Measurements from ENCODE around the gene SFMBT1. TPM values are rescaled to one million over a fixed set of nuclear protein-coding genes. Genes with fewer than 3 reads are reported as not detected.

SFMBT1 gene
- total and polyA plus RNA-seq, 4 donors, result 4.4 to 17.8 (median 10.4) TPM

GRCh38 chr3:53072653-53073552, 27.0 kb upstream of the SFMBT1 start:
- Histone ChIP-seq H3K4me3 (ENCODE audit: low read depth in 1 of 3, low read length in 3 of 3) (peak overlapping the region; percentile 53 to 74 (median 70)), H3K27me3 (ENCODE audit: control insufficient read depth in 4 of 4, insufficient read depth in 4 of 4, low read length in 3 of 4) (no peaks in the 10 kb centered on the region), H3K36me3 (ENCODE audit: control insufficient read depth in 4 of 4, insufficient read depth in 3 of 4, low read depth in 1 of 4, low read length in 3 of 4) (no peaks in the 10 kb centered on the region), H3K4me1 (ENCODE audit: control insufficient read depth in 4 of 4, insufficient read depth in 4 of 4, low read length in 3 of 4) (peaks cover 0 to 21% (median 14%) of the 10 kb centered on the region in 4 donors), H3K9ac (ENCODE audit: low read depth in 1 of 2, low read length in 2 of 2) (peak overlapping the region; percentile 58 to 64), H3K27ac (ENCODE audit: low read depth in 1 of 2, low read length in 2 of 2) (peak overlapping the region; percentile 37 to 45), H3K9me3 (ENCODE audit: control insufficient read depth in 4 of 4, low read length in 3 of 4) (no peaks in the 10 kb centered on the region)
- 1% methylated on average over 32 of the region's 32 CpGs for WGBS
- peak; percentile 83 for DNase-seq (ENCODE audit: low spot score)
- TF ChIP-seq FOXA1 (IDR thresholded peaks at IDR 0.05) (no peak), GABPA (IDR thresholded peaks at IDR 0.05 in 1 of 2, conservative IDR thresholded peaks at IDR 0.05 in 1 of 2) (peak; percentile 57 to 85), HNF4A (conservative IDR thresholded peaks at IDR 0.05) (peak; percentile 13 to 63), RXRA (IDR thresholded peaks at IDR 0.05) (peak; percentile 22 to 40), REST (IDR thresholded peaks at IDR 0.05) (peak; percentile 44), YY1 (IDR thresholded peaks at IDR 0.05) (peak; percentile 68), FOXA2 (IDR thresholded peaks at IDR 0.05) (no peak), RAD21 (IDR thresholded peaks at IDR 0.05) (peak; percentile 93 to 94)
- TF ChIP-seq, protein P1, sequence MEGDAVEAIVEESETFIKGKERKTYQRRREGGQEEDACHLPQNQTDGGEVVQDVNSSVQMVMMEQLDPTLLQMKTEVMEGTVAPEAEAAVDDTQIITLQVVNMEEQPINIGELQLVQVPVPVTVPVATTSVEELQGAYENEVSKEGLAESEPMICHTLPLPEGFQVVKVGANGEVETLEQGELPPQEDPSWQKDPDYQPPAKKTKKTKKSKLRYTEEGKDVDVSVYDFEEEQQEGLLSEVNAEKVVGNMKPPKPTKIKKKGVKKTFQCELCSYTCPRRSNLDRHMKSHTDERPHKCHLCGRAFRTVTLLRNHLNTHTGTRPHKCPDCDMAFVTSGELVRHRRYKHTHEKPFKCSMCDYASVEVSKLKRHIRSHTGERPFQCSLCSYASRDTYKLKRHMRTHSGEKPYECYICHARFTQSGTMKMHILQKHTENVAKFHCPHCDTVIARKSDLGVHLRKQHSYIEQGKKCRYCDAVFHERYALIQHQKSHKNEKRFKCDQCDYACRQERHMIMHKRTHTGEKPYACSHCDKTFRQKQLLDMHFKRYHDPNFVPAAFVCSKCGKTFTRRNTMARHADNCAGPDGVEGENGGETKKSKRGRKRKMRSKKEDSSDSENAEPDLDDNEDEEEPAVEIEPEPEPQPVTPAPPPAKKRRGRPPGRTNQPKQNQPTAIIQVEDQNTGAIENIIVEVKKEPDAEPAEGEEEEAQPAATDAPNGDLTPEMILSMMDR (IDR thresholded peaks at IDR 0.05; ENCODE audit: low read depth, low read length, missing input control), result peak; percentile 92

DNA sequence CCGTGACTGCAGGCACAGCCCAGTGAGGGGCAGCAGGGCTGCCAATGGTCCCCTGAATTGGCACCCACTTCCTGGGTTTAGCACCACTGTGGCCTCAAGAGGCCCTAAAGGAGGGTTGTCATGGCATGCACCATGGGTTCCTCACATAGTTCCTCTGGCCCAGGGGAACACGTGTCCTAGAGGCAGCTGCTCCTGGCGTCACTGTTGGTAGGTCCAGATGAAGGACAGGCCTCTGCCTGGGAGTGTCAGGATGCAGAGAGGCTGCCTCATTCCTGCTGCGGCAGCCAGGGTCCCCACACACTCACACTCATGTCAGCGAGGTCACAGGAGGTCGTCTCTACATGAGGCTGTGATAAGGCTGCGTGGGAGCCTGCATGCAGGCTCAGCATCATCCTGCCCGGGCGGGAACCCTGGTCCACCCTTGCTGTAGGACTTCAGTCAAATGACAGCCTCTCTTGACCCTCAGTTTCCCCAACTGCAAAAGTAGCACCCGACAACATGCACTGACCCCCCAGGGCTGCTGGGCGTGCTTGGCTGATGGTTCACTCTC, 26.1 kb upstream of the SFMBT1 start:
- peaks cover 0 to 21% (median 14%) of the 10 kb centered on the region in 4 donors for H3K4me1 ChIP-seq (ENCODE audit: control insufficient read depth in 4 of 4, insufficient read depth in 4 of 4, low read length in 3 of 4)
- H3K4me3 ChIP-seq (ENCODE audit: low read depth in 1 of 3, low read length in 3 of 3), result no peak overlapping the region
- H3K9me3 ChIP-seq (ENCODE audit: control insufficient read depth in 4 of 4, low read length in 3 of 4), result no peaks in the 10 kb centered on the region
- no peak for TF ChIP-seq FOXA1 (IDR thresholded peaks at IDR 0.05)
- TF ChIP-seq YY1 (IDR thresholded peaks at IDR 0.05), result no peak
- TF ChIP-seq RXRA (IDR thresholded peaks at IDR 0.05), result no peak
- no peak for TF ChIP-seq TAF1 (conservative IDR thresholded peaks at IDR 0.05)
- no peak for TF ChIP-seq HNF4G (IDR thresholded peaks at IDR 0.05)
- TF ChIP-seq MAX (IDR thresholded peaks at IDR 0.05), result no peak
- no peak for TF ChIP-seq FOXA2 (IDR thresholded peaks at IDR 0.05)
- TF ChIP-seq RAD21 (IDR thresholded peaks at IDR 0.05), result no peak
- TF ChIP-seq, protein P2, sequence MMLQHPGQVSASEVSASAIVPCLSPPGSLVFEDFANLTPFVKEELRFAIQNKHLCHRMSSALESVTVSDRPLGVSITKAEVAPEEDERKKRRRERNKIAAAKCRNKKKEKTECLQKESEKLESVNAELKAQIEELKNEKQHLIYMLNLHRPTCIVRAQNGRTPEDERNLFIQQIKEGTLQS (IDR thresholded peaks at IDR 0.05), result no peak
- TF ChIP-seq REST (IDR thresholded peaks at IDR 0.05), result no peak
- TF ChIP-seq, protein P1 (IDR thresholded peaks at IDR 0.05; ENCODE audit: low read depth, low read length, missing input control), result no peak
- TF ChIP-seq JUND (IDR thresholded peaks at IDR 0.05), result no peak
- no peaks in the 10 kb centered on the region for H3K27me3 ChIP-seq (ENCODE audit: control insufficient read depth in 4 of 4, insufficient read depth in 4 of 4, low read length in 3 of 4)
- H3K36me3 ChIP-seq (ENCODE audit: control insufficient read depth in 4 of 4, insufficient read depth in 3 of 4, low read depth in 1 of 4, low read length in 3 of 4), result no peaks in the 10 kb centered on the region
- no peak overlapping the region for H3K27ac ChIP-seq (ENCODE audit: low read depth in 1 of 2, low read length in 2 of 2)
- DNase-seq (ENCODE audit: low spot score), result peak; percentile 31
- no peak overlapping the region for H3K9ac ChIP-seq (ENCODE audit: low read depth in 1 of 2, low read length in 2 of 2)
- 83% methylated on average over 11 of the region's 11 CpGs for WGBS

Data from liver (tissue), 9 donors.